A673 (cell line): ENCODE measurements around the gene RARRES2. TPM values are rescaled to one million over a fixed set of nuclear protein-coding genes. Genes with fewer than 3 reads are reported as not detected.

Source experiments
- BruUV-seq: library from RNA; stranded (reverse); fragments of 400-500 nt; replicated peaks from 2 replicates; lab custom pipeline; 2021; lab: Mats Ljungman, UMichigan
- CTCF ChIA-PET: fragments of 300-600 bp; sonication (Branson Sonifier 250); formaldehyde crosslinking; loops from one replicate; lab custom pipeline; 2022; ENCODE audit warnings: antibody characterized with exemption; lab: Charles Lee
- POLR2A ChIA-PET: fragments of 300-600 bp; sonication (Branson Sonifier 250); formaldehyde crosslinking; loops from one replicate; lab custom pipeline; 2022; ENCODE audit warnings: antibody characterized with exemption; ENCODE audit not compliant: low non-redundant PET; lab: Charles Lee
- DNase-seq: peaks from one replicate; pipeline ENCODE4 v3.0.0-alpha.2; 2015; ENCODE audit warnings: low spot score
- H3K27ac ChIP-seq: fragments of 200-600 bp; sonication (generic); 2 replicates; pipeline ENCODE4 v1.5.1; 2016; ENCODE audit warnings: mixed run types, low read depth, mild to moderate bottlenecking, mixed read lengths, antibody characterized with exemption, low read length; ENCODE audit not compliant: poor library complexity, severe bottlenecking
- H3K27me3 ChIP-seq: fragments of 200-600 bp; sonication (generic); replicated peaks from 2 replicates; pipeline ENCODE4 v1.6.1; 2017; ENCODE audit warnings: mixed run types, low read depth, mild to moderate bottlenecking, mixed read lengths, antibody characterized with exemption, low read length; ENCODE audit not compliant: insufficient read depth, poor library complexity
- H3K36me3 ChIP-seq: fragments of 200-600 bp; sonication (generic); 2 replicates; pipeline ENCODE4 v1.6.1; 2016; ENCODE audit warnings: mixed run types, mild to moderate bottlenecking, mixed read lengths, antibody characterized with exemption, low read length; ENCODE audit not compliant: insufficient read depth, poor library complexity, severe bottlenecking
- H3K4me1 ChIP-seq: fragments of 200-600 bp; sonication (generic); 2 replicates; pipeline ENCODE4 v1.6.1; 2017; ENCODE audit warnings: mixed run types, mild to moderate bottlenecking, mixed read lengths, antibody characterized with exemption, low read length; ENCODE audit not compliant: insufficient read depth, poor library complexity, severe bottlenecking
- H3K4me3 ChIP-seq: fragments of 200-600 bp; sonication (generic); 2 replicates; pipeline ENCODE4 v1.5.1; 2016; ENCODE audit warnings: low read depth, mixed run types, mild to moderate bottlenecking, mixed read lengths, low read length; ENCODE audit not compliant: poor library complexity, severe bottlenecking
- H3K9me3 ChIP-seq: fragments of 200-600 bp; sonication (generic); 2 replicates; pipeline ENCODE4 v1.6.1; 2016; ENCODE audit warnings: mixed run types, low read depth, mild to moderate bottlenecking, mixed read lengths, antibody characterized with exemption, low read length; ENCODE audit not compliant: poor library complexity, severe bottlenecking
- EZH2 ChIP-seq: fragments of 200-600 bp; sonication (generic); IDR thresholded peaks from 2 replicates; pipeline ENCODE4 v1.6.1; 2017; ENCODE audit warnings: borderline replicate concordance, low read depth, mild to moderate bottlenecking, mixed read lengths, antibody characterized with exemption, low read length; ENCODE audit not compliant: poor library complexity, severe bottlenecking
- intact Hi-C: fragments of 100-400 bp; cut with micrococcal nuclease; formaldehyde crosslinking; loops from one replicate; pipeline ENCODE4 v1.10.0; 2022; ENCODE audit not compliant: unreplicated experiment
- total RNA-seq: library from RNA; stranded (reverse); gene quantifications from 2 replicates; pipeline ENCODE4 v1.2.3, GENCODE V29; 2021
- TF ChIP-seq, protein P1 (sequence below): fragments of 300-800, 200-600 bp; sonication (generic); conservative IDR thresholded peaks from 2 replicates; pipeline ENCODE4 v1.5.1; 2017; ENCODE audit warnings: low read depth, mild to moderate bottlenecking, antibody characterized with exemption, low read length, moderate library complexity, mixed read lengths

The RARRES2 gene
- total RNA-seq, 1 experiment from 2014 or later, result not detected

GRCh38 chr7:150379441-150380379 is 38.3 kb upstream of the RARRES2 start:
- Histone ChIP-seq H3K4me1 (peaks cover 27% of the 10 kb centered on the region), H3K4me3 (peak overlapping the region; percentile 83), H3K27me3 (no peaks in the 10 kb centered on the region), H3K9me3 (no peaks in the 10 kb centered on the region), H3K27ac (peak overlapping the region; percentile 90), H3K36me3 (peaks cover 6% of the 10 kb centered on the region)
- DNase-seq, result no peak
- ChIA-PET CTCF (no interaction called here), POLR2A (no interaction called here)
- intact Hi-C loops, result no loop called here
- TSS peak; percentile 65 for BruUV-seq
- TF ChIP-seq EZH2, result no peak
- TF ChIP-seq, protein P1, sequence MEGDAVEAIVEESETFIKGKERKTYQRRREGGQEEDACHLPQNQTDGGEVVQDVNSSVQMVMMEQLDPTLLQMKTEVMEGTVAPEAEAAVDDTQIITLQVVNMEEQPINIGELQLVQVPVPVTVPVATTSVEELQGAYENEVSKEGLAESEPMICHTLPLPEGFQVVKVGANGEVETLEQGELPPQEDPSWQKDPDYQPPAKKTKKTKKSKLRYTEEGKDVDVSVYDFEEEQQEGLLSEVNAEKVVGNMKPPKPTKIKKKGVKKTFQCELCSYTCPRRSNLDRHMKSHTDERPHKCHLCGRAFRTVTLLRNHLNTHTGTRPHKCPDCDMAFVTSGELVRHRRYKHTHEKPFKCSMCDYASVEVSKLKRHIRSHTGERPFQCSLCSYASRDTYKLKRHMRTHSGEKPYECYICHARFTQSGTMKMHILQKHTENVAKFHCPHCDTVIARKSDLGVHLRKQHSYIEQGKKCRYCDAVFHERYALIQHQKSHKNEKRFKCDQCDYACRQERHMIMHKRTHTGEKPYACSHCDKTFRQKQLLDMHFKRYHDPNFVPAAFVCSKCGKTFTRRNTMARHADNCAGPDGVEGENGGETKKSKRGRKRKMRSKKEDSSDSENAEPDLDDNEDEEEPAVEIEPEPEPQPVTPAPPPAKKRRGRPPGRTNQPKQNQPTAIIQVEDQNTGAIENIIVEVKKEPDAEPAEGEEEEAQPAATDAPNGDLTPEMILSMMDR, result no peak

- Histone ChIP-seq H3K4me1 (peaks cover 25% of the 10 kb centered on the region), H3K27ac (peak within 1 kb of the TSS; percentile 90), H3K4me3 (peak within 1 kb of the TSS; percentile 83), H3K27me3 (no peaks in the 10 kb centered on the region), H3K36me3 (peaks cover 13% of the 10 kb centered on the region), H3K9me3 (no peaks in the 10 kb centered on the region)
- intact Hi-C loops, result no loop called here
- DNase-seq, result peak; percentile 96
- no peak for TF ChIP-seq EZH2
- TF ChIP-seq, protein P1, result no peak
- ChIA-PET POLR2A (no interaction called here), CTCF (no interaction called here)
- no TSS peak for BruUV-seq
Observed at GRCh38 chr7:150378853-150379440, 37.5 kb upstream of the RARRES2 start, which contains the start of gene ZNF775. Gene ZNF775 (plus strand): TSS chr7:150379330. CDS start chr7:150388471, 9,141 bp downstream.

- no peaks in the 10 kb centered on the region for H3K9me3 ChIP-seq
- intact Hi-C loops, result no loop called here
- peaks cover 20% of the 10 kb centered on the region for H3K36me3 ChIP-seq
- TF ChIP-seq, protein P1, result peak; percentile 34
- TF ChIP-seq EZH2, result no peak
- H3K27me3 ChIP-seq, result no peaks in the 10 kb centered on the region
- peak overlapping the region; percentile 83 for H3K4me3 ChIP-seq
- CTCF ChIA-PET, result no interaction called here
- peaks cover 18% of the 10 kb centered on the region for H3K4me1 ChIP-seq
- BruUV-seq, result TSS peak; percentile 84
- peak; percentile 73 for DNase-seq
- POLR2A ChIA-PET, result interaction anchor here (0.6 kb wide), 1 partner anchor 61 kb away, joined by 3 read pairs; no protein-coding TSS in a partner anchor
- peak overlapping the region; percentile 90 for H3K27ac ChIP-seq
Observed at GRCh38 chr7:150378115-150378852, 36.9 kb upstream of the RARRES2 start.
